Transverse colon (tissue), 4 donors: Measurements from ENCODE around the gene TCAP. TPM values are rescaled to one million over a fixed set of nuclear protein-coding genes. Genes with fewer than 3 reads are reported as not detected.

Source experiments
- DNase-seq: peaks from one replicate; pipeline ENCODE4 v3.0.0-alpha.2; 2019
- H3K27ac ChIP-seq, 4 donors: fragments of 200-600 bp; sonication (generic); 2 replicates each; pipeline ENCODE4 v1.5.1; 2016 to 2018; ENCODE audit warnings: inconsistent platforms in 4 of 4
- H3K27me3 ChIP-seq: fragments of 200-600 bp; sonication (generic); 2 replicates; pipeline ENCODE4 v1.5.1; 2017; ENCODE audit warnings: inconsistent platforms
- H3K36me3 ChIP-seq, 4 donors: fragments of 200-600 bp; sonication (generic); 2 replicates each; pipeline ENCODE4 v1.5.1; 2017 to 2019; ENCODE audit warnings: inconsistent platforms in 4 of 4
- H3K4me1 ChIP-seq, 4 donors: fragments of 200-600 bp; sonication (generic); 2 replicates each; pipeline ENCODE4 v1.5.1; 2017 to 2020; ENCODE audit warnings: inconsistent platforms in 4 of 4
- H3K4me3 ChIP-seq, 4 donors: fragments of 200-600 bp; sonication (generic); 1 replicate in 1 of 4; 2 replicates in 3 of 4; pipeline versions ENCODE4 v1.5.1 to v1.6.1; 2017 to 2019; ENCODE audit warnings: inconsistent platforms in 4 of 4
- H3K9me3 ChIP-seq, 2 donors: fragments of 200-600 bp; sonication (generic); 2 replicates each; pipeline ENCODE4 v1.5.1; 2017 to 2019; ENCODE audit warnings: inconsistent platforms in 2 of 2
- EP300 ChIP-seq: sonication (generic); formaldehyde crosslinking; IDR thresholded peaks from one replicate; pipeline ENCODE4 v1.6.1; 2017; ENCODE audit warnings: antibody characterized with exemption, low read depth
- POLR2A ChIP-seq: fragments of 450-650 bp; IDR thresholded peaks from one replicate; pipeline ENCODE4 v1.6.1; 2016; ENCODE audit warnings: antibody characterized with exemption, mild to moderate bottlenecking, moderate library complexity
- POLR2AphosphoS5 ChIP-seq, 3 donors: sonication (generic); formaldehyde crosslinking; IDR thresholded peaks; one replicate each; pipeline ENCODE4 v1.6.1; 2016; ENCODE audit warnings: antibody characterized with exemption in 3 of 3
- WGBS, 2 donors: methylation state at CpG; one replicate each; pipeline ENCODE4 v1.1.5; 2018; ENCODE audit warnings: low coverage in 1 of 2; 5-methylcytosine and 5-hydroxymethylcytosine counted together
- in situ Hi-C, 4 donors: fragments of 200-750 bp; cut with MboI; loops; one replicate each; pipeline versions ENCODE4 v1.15.0 to v1.15.1; 2017; ENCODE audit warnings: low sequenced_read_pairs in 3 of 4, low pct_ligation_motif_present in 1 of 4, low pct_unique_long_range_greater_than_20kb in 1 of 4
- intact Hi-C: fragments of 100-400 bp; cut with DNase I; formaldehyde crosslinking; loops from one replicate; pipeline ENCODE4 v1.15.1; 2023; ENCODE audit warnings: low total_unique reads
- total RNA-seq, 4 donors: library from RNA; depleted of rRNA; stranded (reverse); fragments of >200 nt; gene quantifications; one replicate each; pipeline ENCODE4 v1.1.0, GENCODE V29; 2016
- TF ChIP-seq, protein P1 (sequence below), 5 experiments: fragments of 200-600 bp in 3 of 5; fragments of 450-650 bp in 2 of 5; sonication (generic) in 3 of 5; IDR thresholded peaks; 1 replicate in 2 of 5; 2 replicates in 3 of 5; pipeline ENCODE4 v1.5.1; 2016 to 2017; ENCODE audit warnings: antibody characterized with exemption in 5 of 5, inconsistent platforms in 3 of 5, mild to moderate bottlenecking in 2 of 5, moderate library complexity in 1 of 5

The TCAP gene
- total RNA-seq, 4 donors from 2014 or later, result 0.64 to 1.9 TPM; not detected in 2

DNA sequence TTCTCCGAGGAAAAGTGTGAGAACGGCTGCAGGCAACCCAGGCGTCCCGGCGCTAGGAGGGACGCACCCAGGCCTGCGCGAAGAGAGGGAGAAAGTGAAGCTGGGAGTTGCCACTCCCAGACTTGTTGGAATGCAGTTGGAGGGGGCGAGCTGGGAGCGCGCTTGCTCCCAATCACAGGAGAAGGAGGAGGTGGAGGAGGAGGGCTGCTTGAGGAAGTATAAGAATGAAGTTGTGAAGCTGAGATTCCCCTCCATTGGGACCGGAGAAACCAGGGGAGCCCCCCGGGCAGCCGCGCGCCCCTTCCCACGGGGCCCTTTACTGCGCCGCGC, 34.6 kb downstream of the TCAP start, which contains the start of gene ERBB2:
Gene ERBB2, plus strand, starts transcription at position 247 of the 330 bp plus-strand sequence. CDS start 175 bp downstream, outside the sequence.
- H3K36me3 ChIP-seq, result no peaks in the 10 kb centered on the region
- H3K27me3 ChIP-seq, result peaks cover 4% of the 10 kb centered on the region
- WGBS, 2 donors, result 12% methylated on average over 12 of the region's 20 CpGs; no CpG with 5 or more reads in 1 of the 2 donors
- DNase-seq, result peak; percentile 88
- no peaks in the 10 kb centered on the region for H3K9me3 ChIP-seq
- peak within 1 kb of the TSS; percentile 67 to 85 (median 67) for H3K4me3 ChIP-seq
- peak within 1 kb of the TSS; percentile 90 to 95 (median 92) for H3K27ac ChIP-seq
- intact Hi-C loops, result no loop called here
- peaks cover 28 to 48% (median 39%) of the 10 kb centered on the region in 4 donors for H3K4me1 ChIP-seq
- TF ChIP-seq POLR2AphosphoS5 (IDR thresholded peaks at IDR 0.05) (peak; percentile 89 to 97 (median 95)), EP300 (no peak), POLR2A (peak; percentile 94)
- TF ChIP-seq, protein P1, sequence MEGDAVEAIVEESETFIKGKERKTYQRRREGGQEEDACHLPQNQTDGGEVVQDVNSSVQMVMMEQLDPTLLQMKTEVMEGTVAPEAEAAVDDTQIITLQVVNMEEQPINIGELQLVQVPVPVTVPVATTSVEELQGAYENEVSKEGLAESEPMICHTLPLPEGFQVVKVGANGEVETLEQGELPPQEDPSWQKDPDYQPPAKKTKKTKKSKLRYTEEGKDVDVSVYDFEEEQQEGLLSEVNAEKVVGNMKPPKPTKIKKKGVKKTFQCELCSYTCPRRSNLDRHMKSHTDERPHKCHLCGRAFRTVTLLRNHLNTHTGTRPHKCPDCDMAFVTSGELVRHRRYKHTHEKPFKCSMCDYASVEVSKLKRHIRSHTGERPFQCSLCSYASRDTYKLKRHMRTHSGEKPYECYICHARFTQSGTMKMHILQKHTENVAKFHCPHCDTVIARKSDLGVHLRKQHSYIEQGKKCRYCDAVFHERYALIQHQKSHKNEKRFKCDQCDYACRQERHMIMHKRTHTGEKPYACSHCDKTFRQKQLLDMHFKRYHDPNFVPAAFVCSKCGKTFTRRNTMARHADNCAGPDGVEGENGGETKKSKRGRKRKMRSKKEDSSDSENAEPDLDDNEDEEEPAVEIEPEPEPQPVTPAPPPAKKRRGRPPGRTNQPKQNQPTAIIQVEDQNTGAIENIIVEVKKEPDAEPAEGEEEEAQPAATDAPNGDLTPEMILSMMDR (IDR thresholded peaks at IDR 0.05), result no peak
- in situ Hi-C loops, result no loop called here

DNA sequence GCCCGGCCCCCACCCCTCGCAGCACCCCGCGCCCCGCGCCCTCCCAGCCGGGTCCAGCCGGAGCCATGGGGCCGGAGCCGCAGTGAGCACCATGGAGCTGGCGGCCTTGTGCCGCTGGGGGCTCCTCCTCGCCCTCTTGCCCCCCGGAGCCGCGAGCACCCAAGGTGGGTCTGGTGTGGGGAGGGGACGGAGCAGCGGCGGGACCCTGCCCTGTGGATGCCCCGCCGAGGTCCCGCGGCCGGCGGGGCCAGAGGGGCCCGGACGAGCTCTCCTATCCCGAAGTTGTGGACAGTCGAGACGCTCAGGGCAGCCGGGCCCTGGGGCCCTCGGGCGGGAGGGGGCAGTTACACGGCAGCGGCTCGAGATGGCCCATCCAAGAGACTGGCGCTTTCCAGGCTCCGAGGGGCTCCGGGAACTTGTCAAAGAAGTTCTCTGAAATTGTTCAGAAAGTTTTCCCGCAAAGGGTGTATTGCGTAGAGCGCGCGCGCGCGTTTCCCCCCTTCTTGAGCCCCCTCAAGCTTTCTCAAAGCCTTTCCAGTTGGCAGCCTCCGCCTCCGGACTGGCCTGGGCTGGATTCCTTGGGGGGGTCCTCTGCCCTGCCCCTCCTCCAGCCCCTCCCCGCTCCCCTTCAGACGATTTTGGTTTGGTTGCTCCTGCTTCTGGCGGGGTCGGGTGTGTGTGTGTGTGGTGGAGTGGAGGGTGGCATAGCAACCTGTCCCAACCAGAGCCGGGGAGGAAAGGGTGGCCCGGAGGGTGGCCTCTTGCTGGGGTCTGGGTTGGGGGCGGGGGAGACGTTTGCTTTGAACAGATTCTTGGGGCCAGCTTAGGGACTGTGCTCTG, 35.2 kb downstream of the TCAP start:
- in situ Hi-C loops (no loop called here), intact Hi-C loops (no loop called here)
- H3K27ac ChIP-seq, result peak overlapping the region; percentile 90 to 95 (median 92)
- H3K27me3 ChIP-seq, result peaks cover 4% of the 10 kb centered on the region
- TF ChIP-seq POLR2A (no peak), POLR2AphosphoS5 (IDR thresholded peaks at IDR 0.05) (no peak), EP300 (no peak)
- TF ChIP-seq, protein P1 (IDR thresholded peaks at IDR 0.05), result no peak
- DNase-seq, result no peak
- H3K9me3 ChIP-seq, result no peaks in the 10 kb centered on the region
- H3K36me3 ChIP-seq, result no peaks in the 10 kb centered on the region
- WGBS, 2 donors, result 9% methylated on average over 24 of the region's 57 CpGs; no CpG with 5 or more reads in 1 of the 2 donors
- H3K4me3 ChIP-seq, result peak overlapping the region; percentile 67 to 85 (median 67)
- H3K4me1 ChIP-seq, result peaks cover 34 to 49% (median 42%) of the 10 kb centered on the region in 4 donors

DNA sequence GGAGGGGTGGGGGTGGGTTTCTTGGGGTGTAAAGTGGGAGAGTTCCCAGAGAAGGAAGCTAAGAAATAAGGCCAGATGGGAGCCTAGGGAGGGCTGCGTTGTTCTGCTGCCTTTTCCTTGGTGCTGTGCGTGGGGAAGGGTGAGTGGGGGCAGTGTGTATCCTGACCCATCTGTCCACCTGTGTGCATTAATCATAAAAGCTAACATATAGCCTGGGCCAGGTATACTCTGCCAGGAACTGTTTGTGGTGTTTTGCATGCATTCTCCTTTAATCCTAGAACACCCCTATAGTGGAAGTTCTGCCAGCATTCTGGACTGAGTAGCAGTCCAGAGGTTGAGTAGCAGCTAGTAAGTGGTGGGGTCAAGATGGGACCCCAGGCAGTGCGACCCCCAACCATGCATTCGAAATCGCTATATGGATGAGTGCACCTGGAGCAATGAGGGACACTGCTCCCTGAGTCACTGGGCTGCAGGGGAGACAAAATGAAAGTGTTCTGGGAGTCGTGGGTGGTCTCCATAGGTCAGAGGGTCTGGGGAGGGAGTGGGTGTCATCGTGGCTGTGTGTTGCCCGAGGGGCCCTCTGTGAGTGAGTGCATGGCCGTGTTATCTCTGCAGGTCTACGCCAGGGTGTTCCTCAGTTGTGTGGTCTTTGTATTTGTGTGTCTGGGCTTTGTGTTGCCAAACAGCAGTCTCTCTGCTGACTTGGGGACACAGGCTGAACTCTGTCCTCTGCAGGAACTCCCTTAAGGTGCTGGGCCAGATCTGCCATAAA, 36.0 kb downstream of the TCAP start:
- peaks cover 4% of the 10 kb centered on the region for H3K27me3 ChIP-seq
- DNase-seq, result peak; percentile 88
- peak overlapping the region; percentile 90 to 95 (median 92) for H3K27ac ChIP-seq
- in situ Hi-C loops, result no loop called here
- H3K4me3 ChIP-seq, result peak overlapping the region; percentile 67 to 85 (median 67)
- peaks cover 36 to 52% (median 48%) of the 10 kb centered on the region in 4 donors for H3K4me1 ChIP-seq
- 20 to 26% methylated on average over 1 to 10 of the region's 10 CpGs for WGBS, 2 donors
- H3K9me3 ChIP-seq, result no peaks in the 10 kb centered on the region
- TF ChIP-seq POLR2AphosphoS5 (IDR thresholded peaks at IDR 0.05) (peak; percentile 91 to 96 (median 94)), EP300 (no peak), POLR2A (peak; percentile 93)
- TF ChIP-seq, protein P1 (IDR thresholded peaks at IDR 0.05), result no peak
- no peaks in the 10 kb centered on the region for H3K36me3 ChIP-seq
- intact Hi-C loops, result no loop called here
